Activated naive CD8-positive, alpha-beta T cell treated with anti-CD3 and anti-CD28 coated beads for 36 hours (primary cell): ENCODE results near the gene C2orf81. TPM values are rescaled to one million over a fixed set of nuclear protein-coding genes. Genes with fewer than 3 reads are reported as not detected.

ENCODE experiments used
- DNase-seq: peaks from one replicate; pipeline ENCODE4 v3.0.0; 2021
- H3K27ac Mint-ChIP-seq: one replicate; pipeline ENCODE4 v1.8.0; 2022; ENCODE audit warnings: mild to moderate bottlenecking, moderate library complexity, mixed read lengths
- H3K27me3 Mint-ChIP-seq: one replicate; pipeline ENCODE4 v1.8.0; 2022; ENCODE audit warnings: mild to moderate bottlenecking, mixed read lengths
- H3K36me3 Mint-ChIP-seq: one replicate; pipeline ENCODE4 v1.8.0; 2021; ENCODE audit warnings: mild to moderate bottlenecking, mixed read lengths
- H3K4me1 Mint-ChIP-seq: one replicate; pipeline ENCODE4 v1.8.0; 2021; ENCODE audit warnings: mixed read lengths
- H3K4me3 Mint-ChIP-seq: one replicate; pipeline ENCODE4 v1.8.0; 2022; ENCODE audit warnings: mild to moderate bottlenecking, moderate library complexity, mixed read lengths
- H3K9me3 Mint-ChIP-seq: one replicate; pipeline ENCODE4 v1.8.0; 2022; ENCODE audit warnings: mixed read lengths
- total RNA-seq, 2 experiments: library from RNA; stranded (reverse); gene quantifications; one replicate each; pipeline ENCODE4 v1.2.3, GENCODE V29; 2021

C2orf81 gene
- total RNA-seq, 2 experiments from 2014 or later, result 5.1 to 6.2 TPM

- H3K4me1 Mint-ChIP-seq, result peaks cover 23% of the 10 kb centered on the region
- no peak overlapping the region for H3K4me3 Mint-ChIP-seq
- H3K36me3 Mint-ChIP-seq, result peaks cover 5% of the 10 kb centered on the region
- no peaks in the 10 kb centered on the region for H3K27me3 Mint-ChIP-seq
- H3K27ac Mint-ChIP-seq, result no peak overlapping the region
- DNase-seq, result no peak
- no peaks in the 10 kb centered on the region for H3K9me3 Mint-ChIP-seq
These were observed 3.1 kb downstream of the C2orf81 start for GRCh38 chr2:74418312-74418711.

DNA sequence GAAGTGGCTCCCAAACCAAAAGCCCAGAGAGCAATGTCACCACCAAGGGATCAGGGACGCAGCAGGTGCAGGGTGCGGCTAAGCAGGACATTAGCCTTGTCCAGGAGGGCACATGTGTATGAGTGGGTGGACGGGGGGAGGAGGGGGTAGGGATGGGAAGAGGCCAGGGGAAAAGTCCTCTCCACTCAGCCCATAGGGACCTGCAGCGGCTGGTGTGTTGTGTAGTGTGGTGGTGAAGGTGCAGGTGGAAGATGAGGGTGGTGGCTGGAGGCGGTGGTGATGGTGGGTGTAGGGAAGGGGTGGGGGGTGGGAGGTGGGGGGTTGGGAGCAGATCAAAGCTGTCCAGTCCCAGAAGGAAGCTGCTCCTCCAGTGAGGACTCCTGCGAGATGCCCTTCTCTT is 3.7 kb downstream of the C2orf81 start:
- peaks cover 22% of the 10 kb centered on the region for H3K4me1 Mint-ChIP-seq
- no peaks in the 10 kb centered on the region for H3K27me3 Mint-ChIP-seq
- no peaks in the 10 kb centered on the region for H3K9me3 Mint-ChIP-seq
- no peak for DNase-seq
- H3K4me3 Mint-ChIP-seq, result no peak overlapping the region
- H3K36me3 Mint-ChIP-seq, result no peaks in the 10 kb centered on the region
- H3K27ac Mint-ChIP-seq, result no peak overlapping the region

- H3K4me1 Mint-ChIP-seq, result peaks cover 21% of the 10 kb centered on the region
- no peaks in the 10 kb centered on the region for H3K9me3 Mint-ChIP-seq
- no peak overlapping the region for H3K4me3 Mint-ChIP-seq
- no peaks in the 10 kb centered on the region for H3K36me3 Mint-ChIP-seq
- no peaks in the 10 kb centered on the region for H3K27me3 Mint-ChIP-seq
- no peak overlapping the region for H3K27ac Mint-ChIP-seq
- no peak for DNase-seq
These were observed 4.2 kb downstream of the C2orf81 start for GRCh38 chr2:74417197-74417596.

DNA sequence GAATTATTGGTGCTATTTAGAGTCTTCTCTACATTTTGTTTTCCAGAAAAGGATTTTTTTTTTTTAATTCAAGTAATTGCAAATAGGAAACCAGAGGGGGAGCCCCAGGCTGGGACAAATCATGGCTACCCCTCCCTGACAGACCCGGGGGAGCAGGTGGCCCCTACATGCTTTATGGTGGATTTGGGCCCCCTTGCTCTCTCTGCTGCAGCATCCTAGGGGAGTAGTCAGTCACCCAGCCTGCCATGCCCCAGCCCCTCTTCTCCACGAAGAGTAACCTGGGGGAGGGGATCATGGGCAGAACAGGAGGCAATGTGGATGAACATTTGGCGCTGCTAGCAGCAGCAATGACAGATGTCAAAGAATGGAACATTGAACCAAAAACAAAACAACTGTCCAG is 4.6 kb downstream of the C2orf81 start:
- Mint-ChIP-seq H3K36me3 (no peaks in the 10 kb centered on the region), H3K27ac (no peak overlapping the region)
- DNase-seq, result no peak

DNA sequence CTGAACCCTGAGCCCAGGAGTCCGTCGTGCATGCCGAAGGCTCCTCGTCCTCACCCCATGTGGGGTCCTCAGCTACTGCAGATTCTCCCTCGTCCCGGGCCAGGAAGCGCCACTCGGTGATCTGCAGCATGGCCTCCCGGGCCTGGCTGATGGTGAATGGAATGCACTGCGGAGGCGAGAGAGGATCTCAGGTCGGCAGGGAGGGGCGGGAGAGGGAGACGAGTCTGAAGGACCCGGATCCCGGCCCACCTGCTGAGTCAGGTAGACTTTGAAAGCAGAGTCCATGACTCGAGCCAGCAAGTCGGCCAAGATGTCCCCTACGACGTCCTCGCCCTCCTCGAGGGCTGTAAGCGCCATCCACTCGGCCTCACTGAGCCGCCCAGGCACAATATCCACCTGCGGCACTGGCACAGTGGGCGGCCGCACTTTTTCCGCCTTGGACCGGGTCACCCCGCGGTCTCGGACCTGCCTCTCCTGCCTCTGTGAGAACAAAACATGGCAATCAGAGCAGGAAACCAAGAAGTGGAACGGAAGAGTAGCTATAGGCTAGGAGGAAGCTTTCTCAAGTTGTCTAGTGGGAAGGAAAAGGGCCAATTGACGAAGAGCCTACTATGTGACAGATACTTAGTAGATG is 5.5 kb downstream of the C2orf81 start:
- H3K4me3 Mint-ChIP-seq, result peak overlapping the region; percentile 68
- no peak for DNase-seq
- peaks cover 18% of the 10 kb centered on the region for H3K4me1 Mint-ChIP-seq
- no peaks in the 10 kb centered on the region for H3K27me3 Mint-ChIP-seq
- H3K27ac Mint-ChIP-seq, result no peak overlapping the region
- no peaks in the 10 kb centered on the region for H3K9me3 Mint-ChIP-seq
- no peaks in the 10 kb centered on the region for H3K36me3 Mint-ChIP-seq

More for the DNA sequence above, 4.6 kb downstream of the C2orf81 start:
- no peaks in the 10 kb centered on the region for H3K27me3 Mint-ChIP-seq
- no peak overlapping the region for H3K4me3 Mint-ChIP-seq
- H3K4me1 Mint-ChIP-seq, result peaks cover 21% of the 10 kb centered on the region
- H3K9me3 Mint-ChIP-seq, result no peaks in the 10 kb centered on the region

DNA sequence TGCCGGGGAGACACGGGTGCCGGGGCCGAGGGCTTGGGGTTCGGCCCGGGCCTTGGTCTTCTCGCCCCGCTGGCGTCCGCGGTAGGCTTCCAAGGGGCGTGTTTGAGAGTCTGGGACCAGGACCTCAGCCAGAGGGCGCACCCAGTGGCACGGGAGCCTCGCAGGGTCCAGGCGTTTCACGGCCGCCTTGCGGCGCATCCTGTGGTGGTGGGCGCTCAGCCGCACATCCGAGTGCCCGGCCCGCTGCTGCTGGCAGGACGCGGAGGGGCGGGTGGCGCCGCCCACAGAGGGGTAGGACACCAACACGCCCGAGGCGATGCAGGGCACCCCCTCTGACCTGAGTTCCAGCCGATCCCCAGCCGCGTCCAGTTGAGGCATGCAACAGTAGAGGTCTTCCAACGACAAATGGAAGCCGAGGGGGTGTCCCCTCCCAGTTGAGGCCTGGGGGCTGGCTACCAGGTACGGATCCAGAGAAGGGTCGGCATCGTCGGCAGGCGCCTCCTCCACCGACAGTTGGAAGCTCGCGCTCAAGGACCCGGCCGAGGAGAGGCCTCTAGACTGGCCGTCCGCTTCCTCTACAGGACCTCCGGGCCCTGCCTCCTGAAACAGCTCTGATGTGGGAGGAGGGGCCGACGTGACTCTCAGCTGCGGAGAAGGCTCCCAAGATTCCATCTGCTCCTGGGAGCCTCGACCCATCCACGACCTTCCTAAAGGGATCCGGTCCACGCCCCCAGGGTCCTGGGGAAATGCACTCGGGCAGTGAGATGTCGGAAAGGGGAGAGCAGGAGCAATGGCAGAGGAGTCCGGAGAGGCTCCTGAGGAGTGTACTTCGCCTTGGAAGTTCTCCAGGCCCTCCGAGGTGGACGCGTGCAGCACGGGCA is 6.3 kb downstream of the C2orf81 start:
- Mint-ChIP-seq H3K27ac (no peak overlapping the region), H3K4me1 (peaks cover 13% of the 10 kb centered on the region), H3K9me3 (no peaks in the 10 kb centered on the region), H3K36me3 (no peaks in the 10 kb centered on the region), H3K27me3 (no peaks in the 10 kb centered on the region), H3K4me3 (peak overlapping the region; percentile 68)
- peak; percentile 30 for DNase-seq

DNA sequence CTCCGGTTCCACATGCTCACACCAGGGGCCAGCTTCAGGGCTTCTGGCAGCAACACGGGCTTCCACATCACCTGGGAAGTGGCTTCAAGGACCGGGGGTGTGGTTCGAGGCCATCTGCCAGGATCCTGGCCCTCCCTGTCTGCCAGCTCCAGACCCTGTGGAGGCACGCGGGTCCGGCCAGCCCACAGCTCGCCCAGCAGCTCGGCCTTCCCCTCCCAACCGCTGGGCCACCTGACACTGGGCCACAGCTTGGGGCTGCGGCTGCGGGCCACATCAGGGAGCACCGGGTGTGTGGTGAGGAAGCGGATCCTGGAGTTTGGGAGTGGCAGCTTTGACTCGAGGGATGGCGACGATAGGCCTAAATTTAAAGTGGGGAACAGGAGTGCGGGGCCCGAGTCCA is 7.0 kb downstream of the C2orf81 start:
- Mint-ChIP-seq H3K27me3 (no peaks in the 10 kb centered on the region), H3K36me3 (no peaks in the 10 kb centered on the region), H3K27ac (peak overlapping the region; percentile 54), H3K9me3 (no peaks in the 10 kb centered on the region), H3K4me3 (peak overlapping the region; percentile 63), H3K4me1 (peaks cover 12% of the 10 kb centered on the region)
- DNase-seq, result no peak

GRCh38 chr2:74413001-74413698 is 8.3 kb downstream of the C2orf81 start:
- Mint-ChIP-seq H3K4me1 (peaks cover 12% of the 10 kb centered on the region), H3K9me3 (no peaks in the 10 kb centered on the region), H3K36me3 (no peaks in the 10 kb centered on the region), H3K27ac (no peak overlapping the region), H3K27me3 (no peaks in the 10 kb centered on the region), H3K4me3 (no peak overlapping the region)
- no peak for DNase-seq

DNA sequence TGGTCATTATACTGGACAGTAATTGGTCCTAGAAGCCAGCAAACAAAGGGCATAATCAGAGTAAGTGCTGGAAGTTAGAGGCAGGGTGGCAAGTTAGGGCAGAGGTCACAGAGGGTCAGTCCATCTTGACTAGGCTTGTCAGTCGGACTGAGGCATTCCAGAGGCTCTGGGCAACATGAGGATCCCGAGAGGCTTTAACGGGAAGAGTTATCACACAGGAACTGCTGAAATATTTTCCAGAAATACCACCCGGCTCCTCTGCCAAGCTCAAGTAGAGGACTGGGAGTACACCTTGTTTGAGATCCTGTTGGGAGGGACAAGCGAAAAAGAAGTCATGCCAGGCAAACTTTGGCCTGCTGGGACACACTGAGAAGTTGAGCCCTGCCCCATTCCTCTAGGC is 13.7 kb downstream of the C2orf81 start:
- Mint-ChIP-seq H3K36me3 (no peaks in the 10 kb centered on the region), H3K9me3 (no peaks in the 10 kb centered on the region), H3K4me1 (peaks cover 2% of the 10 kb centered on the region), H3K27me3 (no peaks in the 10 kb centered on the region), H3K4me3 (no peak overlapping the region), H3K27ac (no peak overlapping the region)
- DNase-seq, result no peak

GRCh38 chr2:74406035-74406434 is 15.4 kb downstream of the C2orf81 start:
- DNase-seq, result no peak
- Mint-ChIP-seq H3K27ac (no peak overlapping the region), H3K4me3 (no peak overlapping the region), H3K9me3 (no peaks in the 10 kb centered on the region), H3K4me1 (peaks cover 2% of the 10 kb centered on the region), H3K36me3 (no peaks in the 10 kb centered on the region), H3K27me3 (no peaks in the 10 kb centered on the region)

DNA sequence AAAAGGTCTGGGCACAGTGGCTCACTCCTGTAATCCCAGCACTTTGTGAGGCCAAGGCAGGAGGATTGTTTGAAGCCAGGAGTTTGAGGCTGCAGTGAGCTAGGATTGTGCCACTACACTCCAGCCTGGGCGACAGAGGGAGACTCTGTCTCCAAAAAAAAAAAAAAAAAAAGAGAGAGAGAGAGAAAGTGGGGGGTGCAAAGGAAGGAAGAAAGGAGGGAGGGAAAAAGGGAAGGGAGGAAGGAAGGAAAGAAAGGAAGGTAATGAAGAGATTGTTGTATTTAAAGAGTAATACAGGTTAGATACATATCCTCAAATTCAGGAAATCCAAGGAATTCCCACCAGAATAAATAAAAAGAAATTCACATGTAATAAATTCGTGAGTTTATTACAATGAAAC is 19.5 kb downstream of the C2orf81 start:
- no peaks in the 10 kb centered on the region for H3K9me3 Mint-ChIP-seq
- no peaks in the 10 kb centered on the region for H3K36me3 Mint-ChIP-seq
- H3K27me3 Mint-ChIP-seq, result no peaks in the 10 kb centered on the region
- DNase-seq, result no peak
- H3K4me3 Mint-ChIP-seq, result no peak overlapping the region
- no peak overlapping the region for H3K27ac Mint-ChIP-seq
- H3K4me1 Mint-ChIP-seq, result peaks cover 2% of the 10 kb centered on the region

DNA sequence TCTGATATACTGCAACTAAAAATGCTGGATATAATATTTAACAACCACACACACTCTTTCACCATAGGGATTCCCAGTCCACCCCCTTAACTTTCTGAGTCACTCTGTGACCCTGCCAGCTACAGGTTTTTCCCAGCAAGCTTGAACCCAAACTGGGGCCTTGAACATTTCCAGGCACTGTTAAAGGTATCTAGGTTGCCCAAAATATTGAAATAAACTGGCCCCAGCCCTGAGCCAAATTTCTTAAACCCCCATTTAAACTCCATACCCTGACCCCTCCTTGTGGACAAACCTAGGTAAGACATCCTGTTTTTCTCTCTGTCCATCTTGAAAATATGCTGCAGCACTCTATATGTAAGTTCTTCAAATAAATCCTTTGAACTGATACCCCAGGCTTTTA is 21.6 kb downstream of the C2orf81 start:
- no peaks in the 10 kb centered on the region for H3K4me1 Mint-ChIP-seq
- H3K9me3 Mint-ChIP-seq, result no peaks in the 10 kb centered on the region
- H3K4me3 Mint-ChIP-seq, result no peak overlapping the region
- no peak overlapping the region for H3K27ac Mint-ChIP-seq
- peaks cover 3% of the 10 kb centered on the region for H3K27me3 Mint-ChIP-seq
- no peak for DNase-seq
- no peaks in the 10 kb centered on the region for H3K36me3 Mint-ChIP-seq

- no peaks in the 10 kb centered on the region for H3K36me3 Mint-ChIP-seq
- H3K27ac Mint-ChIP-seq, result no peak overlapping the region
These were observed 25.3 kb downstream of the C2orf81 start for GRCh38 chr2:74396149-74396548.

DNA sequence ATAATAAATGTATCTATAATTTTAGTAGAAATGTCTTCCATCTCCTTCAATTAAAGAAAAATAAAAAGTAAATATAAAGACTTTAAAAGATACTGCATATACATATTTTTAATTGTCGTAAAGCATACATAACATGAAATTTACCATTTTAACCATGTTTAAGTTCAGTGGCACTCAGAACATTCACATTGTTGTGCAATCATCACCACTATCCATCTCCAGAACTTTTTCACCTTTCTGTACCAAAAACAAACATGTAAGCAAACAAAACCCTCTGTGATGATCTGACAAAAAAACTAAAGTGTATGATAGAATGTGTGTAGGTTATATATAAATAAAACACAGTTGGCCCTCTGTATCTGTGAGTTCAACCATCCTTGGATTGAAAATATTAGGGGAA is 27.9 kb downstream of the C2orf81 start:
- no peak overlapping the region for H3K27ac Mint-ChIP-seq
- H3K36me3 Mint-ChIP-seq, result no peaks in the 10 kb centered on the region
- peaks cover 9% of the 10 kb centered on the region for H3K4me1 Mint-ChIP-seq
- H3K27me3 Mint-ChIP-seq, result peaks cover 7% of the 10 kb centered on the region
- H3K9me3 Mint-ChIP-seq, result no peaks in the 10 kb centered on the region
- no peak for DNase-seq
- no peak overlapping the region for H3K4me3 Mint-ChIP-seq

More at GRCh38 chr2:74396149-74396548, 25.3 kb downstream of the C2orf81 start:
- Mint-ChIP-seq H3K4me1 (peaks cover 2% of the 10 kb centered on the region), H3K27me3 (peaks cover 7% of the 10 kb centered on the region), H3K9me3 (no peaks in the 10 kb centered on the region), H3K4me3 (no peak overlapping the region)
- DNase-seq, result no peak

- no peaks in the 10 kb centered on the region for H3K9me3 Mint-ChIP-seq
- no peak overlapping the region for H3K27ac Mint-ChIP-seq
- no peaks in the 10 kb centered on the region for H3K36me3 Mint-ChIP-seq
- H3K4me1 Mint-ChIP-seq, result peaks cover 9% of the 10 kb centered on the region
- DNase-seq, result no peak
- H3K27me3 Mint-ChIP-seq, result peaks cover 7% of the 10 kb centered on the region
- H3K4me3 Mint-ChIP-seq, result peak overlapping the region; percentile 89
These were observed 29.0 kb downstream of the C2orf81 start for GRCh38 chr2:74392449-74392743.
